GM19025 (cell line): ENCODE results near the gene C5orf46.

Experiments used
- ATAC-seq: cut with Tn5 transposase; IDR thresholded peaks from one replicate; pipeline ENCODE4 v1.9.1; 2021; ENCODE audit warnings: mild to moderate bottlenecking, low read depth, moderate library complexity; ENCODE audit not compliant: unreplicated experiment

The C5orf46 gene

GRCh38 chr5:147860641-147861025 is 45.7 kb downstream of the C5orf46 start:
- ATAC-seq = no peak

GRCh38 chr5:147859962-147860640 is 46.2 kb downstream of the C5orf46 start:
- ATAC-seq = no peak

- ATAC-seq = no peak
Observed at GRCh38 chr5:147858565-147858964, 47.8 kb downstream of the C5orf46 start.

- no peak for ATAC-seq
Observed at GRCh38 chr5:147857302-147858129, 48.8 kb downstream of the C5orf46 start.

- ATAC-seq = no peak
Observed at GRCh38 chr5:147856801-147857200, 49.5 kb downstream of the C5orf46 start.

- ATAC-seq = no peak
Observed at GRCh38 chr5:147855774-147856069, 50.6 kb downstream of the C5orf46 start.

- ATAC-seq = no peak
Observed at GRCh38 chr5:147854894-147855773, 51.2 kb downstream of the C5orf46 start.

GRCh38 chr5:147854331-147854730 is 52.0 kb downstream of the C5orf46 start:
- ATAC-seq = no peak

GRCh38 chr5:147853372-147853987 is 52.9 kb downstream of the C5orf46 start:
- no peak for ATAC-seq

- no peak for ATAC-seq
Observed at GRCh38 chr5:147852365-147852764, 54.0 kb downstream of the C5orf46 start.

GRCh38 chr5:147851578-147851977 is 54.8 kb downstream of the C5orf46 start:
- ATAC-seq = no peak

GRCh38 chr5:147849226-147849625 is 57.1 kb downstream of the C5orf46 start:
- ATAC-seq = no peak

- no peak for ATAC-seq
Observed at GRCh38 chr5:147845618-147846017, 60.7 kb downstream of the C5orf46 start.

- ATAC-seq = no peak
Observed at GRCh38 chr5:147844846-147845245, 61.5 kb downstream of the C5orf46 start.

- ATAC-seq = no peak
Observed at GRCh38 chr5:147842869-147843268, 63.5 kb downstream of the C5orf46 start.
